ENCODE results near the gene PRKAR1A.

- TF ChIP-seq, protein P1, sequence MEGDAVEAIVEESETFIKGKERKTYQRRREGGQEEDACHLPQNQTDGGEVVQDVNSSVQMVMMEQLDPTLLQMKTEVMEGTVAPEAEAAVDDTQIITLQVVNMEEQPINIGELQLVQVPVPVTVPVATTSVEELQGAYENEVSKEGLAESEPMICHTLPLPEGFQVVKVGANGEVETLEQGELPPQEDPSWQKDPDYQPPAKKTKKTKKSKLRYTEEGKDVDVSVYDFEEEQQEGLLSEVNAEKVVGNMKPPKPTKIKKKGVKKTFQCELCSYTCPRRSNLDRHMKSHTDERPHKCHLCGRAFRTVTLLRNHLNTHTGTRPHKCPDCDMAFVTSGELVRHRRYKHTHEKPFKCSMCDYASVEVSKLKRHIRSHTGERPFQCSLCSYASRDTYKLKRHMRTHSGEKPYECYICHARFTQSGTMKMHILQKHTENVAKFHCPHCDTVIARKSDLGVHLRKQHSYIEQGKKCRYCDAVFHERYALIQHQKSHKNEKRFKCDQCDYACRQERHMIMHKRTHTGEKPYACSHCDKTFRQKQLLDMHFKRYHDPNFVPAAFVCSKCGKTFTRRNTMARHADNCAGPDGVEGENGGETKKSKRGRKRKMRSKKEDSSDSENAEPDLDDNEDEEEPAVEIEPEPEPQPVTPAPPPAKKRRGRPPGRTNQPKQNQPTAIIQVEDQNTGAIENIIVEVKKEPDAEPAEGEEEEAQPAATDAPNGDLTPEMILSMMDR (IDR thresholded peaks at IDR 0.05), result no peak
- TF ChIP-seq POLR2A (IDR thresholded peaks at IDR 0.05) (no peak), POLR2AphosphoS5 (IDR thresholded peaks at IDR 0.05) (no peak)
Measured at GRCh38 chr17:68501074-68501473, 11.2 kb upstream of the PRKAR1A start.

Data from breast epithelium (tissue), 3 donors.